ENCODE results near the gene MCOLN3. TPM values are rescaled to one million over a fixed set of nuclear protein-coding genes. Genes with fewer than 3 reads are reported as not detected.
"Not testable (repeated sequence)": the region's sequence is repeated elsewhere in the genome, so short reads cannot be mapped to it uniquely, and the experiment has no call there.

The MCOLN3 gene
- total and polyA plus RNA-seq, 2 donors (not counting 1 experiment from before 2014, with no cell fraction given): 2.5 to 2.7 TPM

GRCh38 chr1:85015826-85016225 is 32.5 kb downstream of the MCOLN3 start:
- no peak overlapping the region for H3K27ac ChIP-seq (ENCODE audit: insufficient read depth, low read length)
- H3K4me3 ChIP-seq (replicated peaks in 1 of 4; ENCODE audit: control extremely low read depth in 1 of 4, insufficient read depth in 1 of 4, low read depth in 3 of 4, low read length in 4 of 4): no peak overlapping the region
- H3K9me3 ChIP-seq (ENCODE audit: control insufficient read depth, insufficient read depth, low read depth, low read length): no peaks in the 10 kb centered on the region
- no peak overlapping the region for H3K9ac ChIP-seq (ENCODE audit: insufficient read depth, low read length)
- no peak overlapping the region for H3K4me2 ChIP-seq (ENCODE audit: extremely low read depth, insufficient read depth, low read length)
- H3K36me3 ChIP-seq (ENCODE audit: control insufficient read depth, insufficient read depth, low read length): no peaks in the 10 kb centered on the region
- H3K27me3 ChIP-seq (ENCODE audit: control insufficient read depth, insufficient read depth, low read length): no peaks in the 10 kb centered on the region
- TF ChIP-seq EZH2 (IDR thresholded peaks at IDR 0.05; ENCODE audit: low read length, missing control alignments) (no peak), CTCF (conservative IDR thresholded peaks at IDR 0.05 in 1 of 2, IDR thresholded peaks at IDR 0.05 in 1 of 2; ENCODE audit: low read depth in 1 of 2, low read length in 2 of 2) (no peak)
- no peaks in the 10 kb centered on the region for H4K20me1 ChIP-seq (ENCODE audit: control insufficient read depth, extremely low read depth, insufficient read depth, low read length)
- no peak overlapping the region for H2AFZ ChIP-seq (ENCODE audit: low read length)
- no peaks in the 10 kb centered on the region for H3K4me1 ChIP-seq (ENCODE audit: control insufficient read depth, extremely low read depth, insufficient read depth, low read length)
- no peak for DNase-seq (ENCODE audit: low read depth in 2 of 2)
- H3K79me2 ChIP-seq (ENCODE audit: control insufficient read depth, insufficient read depth, low read length): no peaks in the 10 kb centered on the region

- H3K79me2 ChIP-seq (ENCODE audit: control insufficient read depth, insufficient read depth, low read length); H3K36me3 ChIP-seq (ENCODE audit: control insufficient read depth, insufficient read depth, low read length); DNase-seq (ENCODE audit: low read depth in 2 of 2); H3K4me3 ChIP-seq (replicated peaks in 1 of 4; ENCODE audit: control extremely low read depth in 1 of 4, insufficient read depth in 1 of 4, low read depth in 3 of 4, low read length in 4 of 4); H3K9me3 ChIP-seq (ENCODE audit: control insufficient read depth, insufficient read depth, low read depth, low read length); H2AFZ ChIP-seq (ENCODE audit: low read length); H3K27ac ChIP-seq (ENCODE audit: insufficient read depth, low read length); H3K4me2 ChIP-seq (ENCODE audit: extremely low read depth, insufficient read depth, low read length); H3K4me1 ChIP-seq (ENCODE audit: control insufficient read depth, extremely low read depth, insufficient read depth, low read length); H4K20me1 ChIP-seq (ENCODE audit: control insufficient read depth, extremely low read depth, insufficient read depth, low read length); H3K9ac ChIP-seq (ENCODE audit: insufficient read depth, low read length): not testable (repeated sequence)
- H3K27me3 ChIP-seq (ENCODE audit: control insufficient read depth, insufficient read depth, low read length): peaks cover 12% of the 10 kb centered on the region
Measured at GRCh38 chr1:85005641-85006040, 42.7 kb downstream of the MCOLN3 start.

- no peak overlapping the region for H3K27ac ChIP-seq (ENCODE audit: insufficient read depth, low read length)
- peaks cover 2% of the 10 kb centered on the region for H3K4me1 ChIP-seq (ENCODE audit: control insufficient read depth, extremely low read depth, insufficient read depth, low read length)
- TF ChIP-seq CTCF (conservative IDR thresholded peaks at IDR 0.05 in 1 of 2, IDR thresholded peaks at IDR 0.05 in 1 of 2; ENCODE audit: low read depth in 1 of 2, low read length in 2 of 2) (no peak), EZH2 (IDR thresholded peaks at IDR 0.05; ENCODE audit: low read length, missing control alignments) (no peak)
- H3K9ac ChIP-seq (ENCODE audit: insufficient read depth, low read length): no peak overlapping the region
- H4K20me1 ChIP-seq (ENCODE audit: control insufficient read depth, extremely low read depth, insufficient read depth, low read length): no peaks in the 10 kb centered on the region
- no peak overlapping the region for H3K4me2 ChIP-seq (ENCODE audit: extremely low read depth, insufficient read depth, low read length)
- no peaks in the 10 kb centered on the region for H3K9me3 ChIP-seq (ENCODE audit: control insufficient read depth, insufficient read depth, low read depth, low read length)
- no peaks in the 10 kb centered on the region for H3K79me2 ChIP-seq (ENCODE audit: control insufficient read depth, insufficient read depth, low read length)
- no peak overlapping the region for H2AFZ ChIP-seq (ENCODE audit: low read length)
- H3K36me3 ChIP-seq (ENCODE audit: control insufficient read depth, insufficient read depth, low read length): no peaks in the 10 kb centered on the region
- no peak overlapping the region for H3K4me3 ChIP-seq (replicated peaks in 1 of 4; ENCODE audit: control extremely low read depth in 1 of 4, insufficient read depth in 1 of 4, low read depth in 3 of 4, low read length in 4 of 4)
- DNase-seq (ENCODE audit: low read depth in 2 of 2): no peak
- peaks cover 35% of the 10 kb centered on the region for H3K27me3 ChIP-seq (ENCODE audit: control insufficient read depth, insufficient read depth, low read length)
Measured at GRCh38 chr1:85001742-85002141, 46.6 kb downstream of the MCOLN3 start.
